ENCODE results near the gene RNU1-3.
"Not testable (repeated sequence)": the region's sequence is repeated elsewhere in the genome, so short reads cannot be mapped to it uniquely, and the experiment has no call there.

RNU1-3 gene

DNA sequence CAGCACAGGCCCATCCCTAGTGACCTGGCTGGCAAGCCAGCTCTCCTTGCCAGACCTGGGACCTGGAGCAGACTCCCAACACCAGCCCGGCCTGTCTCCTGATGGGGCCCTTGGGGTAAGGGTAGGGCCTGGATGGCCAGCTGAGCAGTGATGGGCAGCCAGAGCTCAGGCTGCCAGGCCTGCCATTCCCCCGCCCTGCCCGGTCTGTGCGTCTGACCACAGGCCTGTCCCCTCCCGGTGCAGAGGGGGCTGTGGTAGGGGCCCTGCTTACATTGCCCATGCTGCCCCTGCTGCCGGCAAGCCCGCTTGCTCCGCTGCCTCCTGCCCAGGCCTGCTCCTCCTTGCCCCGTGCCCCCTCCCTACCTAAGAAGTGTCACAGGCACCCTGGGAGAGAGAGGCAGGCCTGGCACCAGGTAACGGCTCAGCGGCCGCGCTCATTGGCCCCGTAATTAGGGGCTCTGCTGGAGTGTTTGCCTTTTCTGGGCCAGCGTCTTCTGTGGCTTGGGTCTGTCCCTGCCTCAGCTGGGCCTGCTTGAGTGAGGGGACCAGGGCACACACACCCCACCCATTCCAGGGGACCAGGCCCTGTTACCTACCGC is 37.9 kb upstream of the RNU1-3 start:
- not testable (repeated sequence) for H3K4me1 ChIP-seq (ENCODE audit: control insufficient read depth in 5 of 5, insufficient read depth in 5 of 5, low read length in 5 of 5); H3K27me3 ChIP-seq (ENCODE audit: control insufficient read depth in 5 of 5, insufficient read depth in 4 of 5, low read length in 5 of 5); H3K9ac ChIP-seq (ENCODE audit: low read length in 5 of 5); H3K9me3 ChIP-seq (ENCODE audit: control insufficient read depth in 5 of 5, low read length in 5 of 5); H3K27ac ChIP-seq (ENCODE audit: low read depth, low read length); H3K4me3 ChIP-seq (ENCODE audit: low read depth in 1 of 5, low read length in 5 of 5); H3K36me3 ChIP-seq (ENCODE audit: control insufficient read depth in 5 of 5, insufficient read depth in 5 of 5, low read length in 5 of 5)

DNA sequence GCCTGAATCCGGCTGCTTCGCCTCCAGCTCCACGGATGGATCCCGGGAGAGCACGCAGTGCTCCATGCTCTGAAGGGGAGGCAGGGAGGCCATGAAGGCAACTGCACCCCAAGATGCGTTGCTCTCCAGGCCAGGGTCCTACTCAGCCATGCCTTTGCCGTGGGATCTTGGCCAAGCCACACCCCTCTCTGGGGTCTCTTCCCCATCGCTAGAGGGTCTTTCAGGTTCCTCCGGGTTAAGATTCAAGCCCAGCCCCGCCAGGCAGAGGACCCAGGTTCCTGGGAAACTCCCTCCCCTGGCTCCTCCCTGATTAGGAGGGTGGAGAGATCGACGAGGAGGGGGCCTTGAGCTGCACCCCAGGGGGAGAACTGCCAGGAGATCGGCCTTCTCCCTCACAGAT is 37.3 kb upstream of the RNU1-3 start:
- H3K27ac ChIP-seq (ENCODE audit: low read depth, low read length); H3K36me3 ChIP-seq (ENCODE audit: control insufficient read depth in 5 of 5, insufficient read depth in 5 of 5, low read length in 5 of 5); H3K9ac ChIP-seq (ENCODE audit: low read length in 5 of 5); H3K4me1 ChIP-seq (ENCODE audit: control insufficient read depth in 5 of 5, insufficient read depth in 5 of 5, low read length in 5 of 5); H3K9me3 ChIP-seq (ENCODE audit: control insufficient read depth in 5 of 5, low read length in 5 of 5); H3K4me3 ChIP-seq (ENCODE audit: low read depth in 1 of 5, low read length in 5 of 5); H3K27me3 ChIP-seq (ENCODE audit: control insufficient read depth in 5 of 5, insufficient read depth in 4 of 5, low read length in 5 of 5): not testable (repeated sequence)

DNA sequence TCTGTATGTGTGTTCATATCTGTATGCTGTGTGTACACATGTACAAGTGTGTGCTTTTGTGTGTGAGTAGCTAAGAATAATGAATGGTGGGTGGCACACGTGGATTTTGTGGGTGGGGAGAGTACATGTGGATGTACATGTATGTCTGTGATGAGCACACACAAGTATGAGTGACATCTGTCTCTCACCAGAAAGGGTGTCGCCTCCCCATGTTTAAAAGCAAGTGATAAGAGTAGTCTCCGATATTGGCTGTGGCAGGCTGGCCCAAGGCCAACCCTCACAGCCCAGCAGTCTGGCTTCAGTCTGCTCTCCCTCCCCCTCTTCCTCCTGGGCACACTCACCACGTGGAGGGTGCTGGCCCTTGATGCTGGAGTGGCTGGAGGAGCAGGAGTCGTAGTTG is 36.9 kb upstream of the RNU1-3 start:
- H3K27me3 ChIP-seq (ENCODE audit: control insufficient read depth in 5 of 5, insufficient read depth in 4 of 5, low read length in 5 of 5); H3K9me3 ChIP-seq (ENCODE audit: control insufficient read depth in 5 of 5, low read length in 5 of 5); H3K27ac ChIP-seq (ENCODE audit: low read depth, low read length); H3K36me3 ChIP-seq (ENCODE audit: control insufficient read depth in 5 of 5, insufficient read depth in 5 of 5, low read length in 5 of 5); H3K4me1 ChIP-seq (ENCODE audit: control insufficient read depth in 5 of 5, insufficient read depth in 5 of 5, low read length in 5 of 5); H3K4me3 ChIP-seq (ENCODE audit: low read depth in 1 of 5, low read length in 5 of 5); H3K9ac ChIP-seq (ENCODE audit: low read length in 5 of 5): not testable (repeated sequence)

DNA sequence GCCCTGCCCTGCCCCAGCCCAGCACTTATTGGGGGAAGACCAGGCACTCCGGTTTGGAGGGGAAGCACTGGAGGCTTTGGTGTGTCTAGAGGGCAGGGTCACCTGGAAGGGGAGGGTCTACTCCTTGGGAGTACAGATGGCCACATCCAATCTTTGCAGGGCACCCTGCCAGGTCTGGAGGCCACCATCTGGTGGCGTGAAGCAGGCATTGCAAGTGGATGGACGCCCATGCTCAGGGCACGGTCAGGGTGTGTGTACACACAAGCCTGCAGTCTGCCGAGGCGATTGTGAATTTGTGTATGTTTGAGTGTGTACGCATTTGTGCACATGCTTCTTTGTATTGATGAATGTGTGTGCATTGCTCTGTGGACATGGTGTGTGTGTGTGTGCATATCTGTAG is 36.4 kb upstream of the RNU1-3 start:
- H3K4me1 ChIP-seq (ENCODE audit: control insufficient read depth in 5 of 5, insufficient read depth in 5 of 5, low read length in 5 of 5); H3K4me3 ChIP-seq (ENCODE audit: low read depth in 1 of 5, low read length in 5 of 5); H3K9me3 ChIP-seq (ENCODE audit: control insufficient read depth in 5 of 5, low read length in 5 of 5); H3K9ac ChIP-seq (ENCODE audit: low read length in 5 of 5); H3K36me3 ChIP-seq (ENCODE audit: control insufficient read depth in 5 of 5, insufficient read depth in 5 of 5, low read length in 5 of 5); H3K27me3 ChIP-seq (ENCODE audit: control insufficient read depth in 5 of 5, insufficient read depth in 4 of 5, low read length in 5 of 5); H3K27ac ChIP-seq (ENCODE audit: low read depth, low read length): not testable (repeated sequence)

DNA sequence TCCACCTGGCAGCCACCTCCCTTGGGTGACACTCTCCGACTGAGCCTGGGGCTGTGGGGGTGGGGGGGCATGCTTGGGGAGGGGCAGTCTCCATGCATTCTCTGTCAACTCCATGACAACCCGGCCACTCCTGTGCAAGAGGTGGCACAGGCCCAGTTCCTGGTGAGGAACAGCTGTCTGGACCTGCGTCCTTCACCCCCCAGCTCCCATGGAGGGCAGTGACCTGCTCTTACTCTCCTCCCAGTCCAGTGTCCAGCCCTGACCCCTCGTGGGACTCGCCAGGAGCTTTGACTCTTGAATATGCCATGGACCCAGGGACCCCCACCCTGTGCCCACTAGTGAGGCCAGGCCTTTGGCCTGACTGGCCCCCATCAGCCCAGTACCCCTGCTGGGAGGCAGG is 35.5 kb upstream of the RNU1-3 start:
- H3K27ac ChIP-seq (ENCODE audit: low read depth, low read length); H3K4me1 ChIP-seq (ENCODE audit: control insufficient read depth in 5 of 5, insufficient read depth in 5 of 5, low read length in 5 of 5); H3K9me3 ChIP-seq (ENCODE audit: control insufficient read depth in 5 of 5, low read length in 5 of 5); H3K36me3 ChIP-seq (ENCODE audit: control insufficient read depth in 5 of 5, insufficient read depth in 5 of 5, low read length in 5 of 5); H3K27me3 ChIP-seq (ENCODE audit: control insufficient read depth in 5 of 5, insufficient read depth in 4 of 5, low read length in 5 of 5); H3K9ac ChIP-seq (ENCODE audit: low read length in 5 of 5); H3K4me3 ChIP-seq (ENCODE audit: low read depth in 1 of 5, low read length in 5 of 5): not testable (repeated sequence)

DNA sequence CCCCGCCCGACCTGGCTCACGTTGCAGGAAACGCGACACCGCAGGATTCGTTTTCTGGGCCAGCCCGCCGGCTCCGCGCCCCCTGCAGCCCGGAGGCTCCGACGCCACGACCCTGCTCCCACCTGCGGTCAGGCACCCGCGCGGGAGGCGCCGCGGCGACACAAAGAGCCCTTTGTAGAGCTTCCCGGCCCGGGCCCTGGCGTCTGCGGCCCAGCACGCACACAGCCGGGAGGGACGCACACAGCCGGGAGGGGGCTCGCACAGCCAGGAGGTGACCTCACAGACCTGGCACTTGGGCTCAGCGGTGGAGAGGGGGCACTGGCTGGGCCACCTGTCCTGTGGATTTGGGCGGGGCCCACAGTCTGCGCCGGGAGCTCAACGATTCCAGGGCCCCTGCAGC is 34.4 kb upstream of the RNU1-3 start:
- H3K4me3 ChIP-seq (ENCODE audit: low read depth in 1 of 5, low read length in 5 of 5); H3K27me3 ChIP-seq (ENCODE audit: control insufficient read depth in 5 of 5, insufficient read depth in 4 of 5, low read length in 5 of 5); H3K9me3 ChIP-seq (ENCODE audit: control insufficient read depth in 5 of 5, low read length in 5 of 5); H3K4me1 ChIP-seq (ENCODE audit: control insufficient read depth in 5 of 5, insufficient read depth in 5 of 5, low read length in 5 of 5); H3K9ac ChIP-seq (ENCODE audit: low read length in 5 of 5); H3K27ac ChIP-seq (ENCODE audit: low read depth, low read length); H3K36me3 ChIP-seq (ENCODE audit: control insufficient read depth in 5 of 5, insufficient read depth in 5 of 5, low read length in 5 of 5): not testable (repeated sequence)

DNA sequence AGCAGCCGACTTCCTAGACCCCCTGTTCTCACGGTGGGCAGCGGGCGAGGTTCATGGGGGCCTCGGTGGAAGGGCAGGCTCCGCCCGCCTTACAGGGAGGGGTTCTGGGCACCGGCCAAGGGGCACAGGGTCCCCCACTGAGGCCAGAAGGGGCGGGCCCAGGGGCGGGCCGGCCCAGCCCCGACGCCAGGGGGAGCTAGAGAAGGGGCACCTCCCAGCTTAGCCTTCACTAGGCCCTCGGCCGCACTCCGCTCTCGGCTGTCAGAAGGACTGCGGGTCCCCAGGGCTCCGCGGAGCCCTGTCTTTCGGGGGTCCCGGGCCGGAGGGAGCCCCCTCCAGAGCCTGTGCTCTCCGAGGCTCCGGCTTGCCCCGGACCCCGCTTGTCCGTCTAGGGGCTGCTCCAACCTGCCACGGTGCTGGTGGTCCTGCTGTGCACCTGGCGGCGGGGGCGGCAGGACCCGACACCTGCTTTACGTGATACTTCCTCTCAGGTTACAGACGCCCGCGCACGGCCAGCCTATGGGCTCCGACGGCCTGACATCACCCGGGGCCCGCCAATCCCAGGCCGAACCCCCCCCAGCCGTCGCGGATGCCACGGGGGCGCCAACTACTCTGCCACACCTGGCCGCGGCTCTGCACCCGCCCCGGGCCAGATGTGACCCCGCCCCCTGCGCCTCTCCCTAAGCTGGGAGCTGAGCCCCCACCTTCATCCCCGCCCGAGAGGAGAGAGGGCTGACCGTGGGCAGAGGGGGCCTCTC is 33.6 kb upstream of the RNU1-3 start:
- H3K27me3 ChIP-seq (ENCODE audit: control insufficient read depth in 5 of 5, insufficient read depth in 4 of 5, low read length in 5 of 5); H3K4me1 ChIP-seq (ENCODE audit: control insufficient read depth in 5 of 5, insufficient read depth in 5 of 5, low read length in 5 of 5); H3K4me3 ChIP-seq (ENCODE audit: low read depth in 1 of 5, low read length in 5 of 5); H3K9me3 ChIP-seq (ENCODE audit: control insufficient read depth in 5 of 5, low read length in 5 of 5); H3K9ac ChIP-seq (ENCODE audit: low read length in 5 of 5); H3K36me3 ChIP-seq (ENCODE audit: control insufficient read depth in 5 of 5, insufficient read depth in 5 of 5, low read length in 5 of 5); H3K27ac ChIP-seq (ENCODE audit: low read depth, low read length): not testable (repeated sequence)

DNA sequence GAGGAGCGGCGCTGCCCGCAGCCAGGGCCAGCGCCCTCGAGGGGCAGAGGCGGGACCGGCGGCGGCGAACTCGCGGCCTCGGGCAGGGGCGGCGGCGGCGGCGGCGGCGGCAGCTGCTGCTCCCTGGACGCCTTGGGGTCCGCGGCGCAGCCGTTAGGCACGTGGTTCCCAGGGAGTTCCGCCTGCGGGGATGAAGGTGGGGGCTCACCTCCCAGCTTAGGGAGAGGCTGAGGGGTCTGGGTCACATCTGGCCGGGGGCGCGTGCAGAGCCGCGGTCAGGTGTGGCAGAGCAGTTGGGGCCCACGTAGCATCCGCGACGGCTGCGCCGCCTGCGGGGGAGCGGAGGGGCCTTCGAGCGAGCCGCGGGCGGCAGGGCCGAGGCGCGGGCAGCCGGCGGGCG is 32.7 kb upstream of the RNU1-3 start:
- H3K9me3 ChIP-seq (ENCODE audit: control insufficient read depth in 5 of 5, low read length in 5 of 5); H3K9ac ChIP-seq (ENCODE audit: low read length in 5 of 5); H3K36me3 ChIP-seq (ENCODE audit: control insufficient read depth in 5 of 5, insufficient read depth in 5 of 5, low read length in 5 of 5); H3K27me3 ChIP-seq (ENCODE audit: control insufficient read depth in 5 of 5, insufficient read depth in 4 of 5, low read length in 5 of 5); H3K27ac ChIP-seq (ENCODE audit: low read depth, low read length); H3K4me1 ChIP-seq (ENCODE audit: control insufficient read depth in 5 of 5, insufficient read depth in 5 of 5, low read length in 5 of 5); H3K4me3 ChIP-seq (ENCODE audit: low read depth in 1 of 5, low read length in 5 of 5): not testable (repeated sequence)

DNA sequence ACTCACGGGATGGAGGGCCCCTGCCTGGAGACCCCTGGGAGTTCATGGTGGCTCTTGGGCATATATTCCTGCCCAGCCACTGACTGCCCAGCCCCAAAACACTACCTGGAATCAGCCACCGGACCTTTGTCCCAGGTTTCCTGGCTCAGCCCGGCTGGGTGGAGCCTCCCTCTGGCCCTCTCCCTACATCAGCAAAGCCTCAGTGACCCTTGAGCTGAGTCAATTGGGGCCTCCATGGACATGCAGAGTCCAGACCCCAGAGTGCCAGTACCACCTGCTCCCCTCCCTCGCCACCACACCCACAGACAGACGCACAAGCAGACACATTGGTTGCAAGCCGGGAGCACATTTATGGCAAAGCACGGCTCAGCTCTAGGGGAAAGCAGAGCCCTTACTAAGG is 30.4 kb upstream of the RNU1-3 start:
- not testable (repeated sequence) for H3K4me3 ChIP-seq (ENCODE audit: low read depth in 1 of 5, low read length in 5 of 5); H3K9ac ChIP-seq (ENCODE audit: low read length in 5 of 5); H3K36me3 ChIP-seq (ENCODE audit: control insufficient read depth in 5 of 5, insufficient read depth in 5 of 5, low read length in 5 of 5); H3K27ac ChIP-seq (ENCODE audit: low read depth, low read length); H3K9me3 ChIP-seq (ENCODE audit: control insufficient read depth in 5 of 5, low read length in 5 of 5); H3K27me3 ChIP-seq (ENCODE audit: control insufficient read depth in 5 of 5, insufficient read depth in 4 of 5, low read length in 5 of 5); H3K4me1 ChIP-seq (ENCODE audit: control insufficient read depth in 5 of 5, insufficient read depth in 5 of 5, low read length in 5 of 5)

DNA sequence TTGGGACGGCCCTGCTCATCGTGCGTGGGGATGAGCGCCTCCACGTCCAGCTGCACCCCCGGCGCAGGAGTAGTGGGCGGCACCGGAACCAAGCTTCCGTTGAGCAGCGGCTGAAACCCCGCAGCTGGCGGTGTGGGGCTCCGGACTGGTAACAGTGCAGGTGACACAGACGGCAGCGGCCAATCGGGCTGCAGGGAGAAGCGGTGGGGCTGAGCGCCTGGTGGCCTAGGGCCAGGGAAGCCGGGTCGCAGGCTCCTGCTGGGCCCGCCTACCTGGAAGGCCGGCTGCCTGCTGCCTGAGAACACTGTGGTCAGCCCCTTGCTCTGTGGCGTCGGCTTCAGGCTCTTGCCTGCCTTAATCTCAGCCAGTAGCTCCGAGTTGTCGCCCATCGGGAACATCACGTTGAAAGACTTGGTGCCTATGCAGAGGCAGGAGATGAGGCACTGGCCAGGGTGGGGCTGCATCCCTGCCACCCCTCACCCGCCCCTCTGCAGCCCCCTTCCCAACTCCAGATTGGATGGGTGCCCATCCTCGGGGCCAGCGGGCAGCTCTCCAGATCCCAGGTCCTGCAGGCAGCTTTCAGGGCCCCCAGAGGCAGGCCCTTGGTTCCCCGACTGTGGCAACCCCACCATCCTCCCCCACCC is 29.9 kb upstream of the RNU1-3 start:
- H3K4me3 ChIP-seq (ENCODE audit: low read depth in 1 of 5, low read length in 5 of 5); H3K9ac ChIP-seq (ENCODE audit: low read length in 5 of 5); H3K9me3 ChIP-seq (ENCODE audit: control insufficient read depth in 5 of 5, low read length in 5 of 5); H3K27me3 ChIP-seq (ENCODE audit: control insufficient read depth in 5 of 5, insufficient read depth in 4 of 5, low read length in 5 of 5); H3K4me1 ChIP-seq (ENCODE audit: control insufficient read depth in 5 of 5, insufficient read depth in 5 of 5, low read length in 5 of 5); H3K27ac ChIP-seq (ENCODE audit: low read depth, low read length); H3K36me3 ChIP-seq (ENCODE audit: control insufficient read depth in 5 of 5, insufficient read depth in 5 of 5, low read length in 5 of 5): not testable (repeated sequence)

Measured in subcutaneous abdominal adipose tissue (tissue), 5 donors.